GM12878 (cell line): ENCODE results near the gene SPATC1L. TPM values are rescaled to one million over a fixed set of nuclear protein-coding genes. Genes with fewer than 3 reads are reported as not detected.

ENCODE experiments used
- ATAC-seq: fragments of 200-7000 bp; cut with Tn5 transposase; 3 replicates; pipeline ENCODE4 v1.9.1; 2020; ENCODE audit warnings: mild to moderate bottlenecking, moderate library complexity
- BruUV-seq: library from RNA; stranded (reverse); fragments of 400-500 nt; replicated peaks from 2 replicates; lab custom pipeline; 2021; lab: Mats Ljungman, UMichigan
- CTCF ChIA-PET: fragments of 300-600 bp; sonication (Branson Sonifier 250); formaldehyde crosslinking; extraction: SDS; loops from one replicate; lab custom pipeline; 2021; ENCODE audit warnings: inconsistent platforms; lab: Yijun Ruan, JAX
- POLR2A ChIA-PET: fragments of 350-600 bp; formaldehyde crosslinking; extraction: SDS; loops from one replicate; lab custom pipeline; 2021; ENCODE audit warnings: inconsistent platforms; lab: Charles Lee
- RAD21 ChIA-PET: fragments of 300-600 bp; sonication (Branson Sonifier 250); formaldehyde crosslinking; loops from one replicate; lab custom pipeline; 2023; ENCODE audit warnings: antibody characterized with exemption; ENCODE audit not compliant: unreplicated experiment; lab: Charles Lee
- SMC1A ChIA-PET: fragments of 300-600 bp; sonication (Branson Sonifier 250); formaldehyde crosslinking; loops from one replicate; lab custom pipeline; 2023; ENCODE audit not compliant: unreplicated experiment, uncharacterized antibody; lab: Charles Lee
- DNase-seq: peaks from one replicate; pipeline ENCODE4 v3.0.0-alpha.2; 2011; ENCODE audit warnings: low read depth, low spot score
- FAIRE-seq: peaks from 3 replicates; lab custom pipeline; 2011; peaks lifted over from hg19 to GRCh38; lab: Jason Lieb, UNC
- H2AFZ ChIP-seq: 2 replicates; pipeline ENCODE4 v1.6.0; 2011; ENCODE audit warnings: low read depth, low read length, control low read depth; ENCODE audit not compliant: control insufficient read depth
- H3K27ac ChIP-seq: 2 replicates; pipeline ENCODE4 v1.5.1; 2011; ENCODE audit warnings: control low read depth; ENCODE audit not compliant: control insufficient read depth, insufficient read depth
- H3K27me3 ChIP-seq, 2 experiments: replicated peaks in 1 of 2; 2 replicates each; pipeline versions ENCODE4 v1.6.0 to v1.6.1; 2011; ENCODE audit warnings: low read length in 1 of 2; ENCODE audit not compliant: control insufficient read depth in 2 of 2, insufficient read depth in 2 of 2
- H3K36me3 ChIP-seq, 2 experiments: 2 replicates each; pipeline ENCODE4 v1.5.1; 2011; ENCODE audit warnings: low read length in 1 of 2; ENCODE audit not compliant: control insufficient read depth in 2 of 2, insufficient read depth in 2 of 2
- H3K4me1 ChIP-seq: 2 replicates; pipeline ENCODE4 v1.6.1; 2011; ENCODE audit warnings: mild to moderate bottlenecking, low read length, moderate library complexity, mixed read lengths; ENCODE audit not compliant: control insufficient read depth, insufficient read depth
- H3K4me2 ChIP-seq: 2 replicates; pipeline ENCODE4 v1.6.0; 2011; ENCODE audit warnings: control low read depth; ENCODE audit not compliant: control insufficient read depth, insufficient read depth
- H3K4me3 ChIP-seq: fragments of 200-600 bp; sonication (generic); 2 replicates; pipeline ENCODE4 v1.5.1; 2016
- H3K79me2 ChIP-seq: 2 replicates; pipeline ENCODE4 v1.6.0; 2011; ENCODE audit warnings: low read length; ENCODE audit not compliant: control insufficient read depth, insufficient read depth
- H3K9ac ChIP-seq: 2 replicates; pipeline ENCODE4 v1.8.0; 2011; ENCODE audit warnings: low read length, control low read depth, mixed read lengths; ENCODE audit not compliant: control insufficient read depth, insufficient read depth
- H3K9me3 ChIP-seq: replicated peaks from 3 replicates; pipeline ENCODE4 v1.5.1; 2011; ENCODE audit warnings: mild to moderate bottlenecking, low read length; ENCODE audit not compliant: control insufficient read depth, insufficient read depth
- H4K20me1 ChIP-seq: 2 replicates; pipeline ENCODE4 v1.6.0; 2011; ENCODE audit not compliant: control insufficient read depth, insufficient read depth
- CBX3 ChIP-seq: fragments of 200-600 bp; sonication (generic); IDR thresholded peaks from 2 replicates; pipeline ENCODE4 v1.6.1; 2016; ENCODE audit warnings: low read depth, borderline replicate concordance
- MLLT1 ChIP-seq: fragments of 450-650 bp; IDR thresholded peaks from 2 replicates; pipeline ENCODE4 v1.6.1; 2016; ENCODE audit warnings: mild to moderate bottlenecking
- POLR2AphosphoS2 ChIP-seq: IDR thresholded peaks from 2 replicates; pipeline ENCODE4 v1.6.1; 2011; ENCODE audit warnings: low read depth, mild to moderate bottlenecking, low read length, improper control_type of control experiment, moderate library complexity
- SUZ12 ChIP-seq: fragments of 200-600 bp; sonication (generic); IDR thresholded peaks from one replicate; pipeline ENCODE4 v1.6.1; 2018; ENCODE audit warnings: antibody characterized with exemption, mild to moderate bottlenecking; ENCODE audit not compliant: unreplicated experiment
- WGBS: methylation state at CpG from one replicate; pipeline ENCODE4 v1.1.6; 2016; ENCODE audit warnings: low lambda C conversion rate; ENCODE audit not compliant: insufficient replicate concordance, insufficient coverage; ENCODE audit errors: missing lambda C conversion rate; 5-methylcytosine and 5-hydroxymethylcytosine counted together
- in situ Hi-C: fragments of 300-500 bp; cut with MboI; formaldehyde crosslinking; loops from 9 replicates; pipeline ENCODE4 v1.14.3; 2018; ENCODE audit warnings: mixed read lengths
- intact Hi-C: fragments of 100-400 bp; cut with micrococcal nuclease; formaldehyde crosslinking; loops from one replicate; pipeline ENCODE4 v1.14.2; 2022; ENCODE audit not compliant: unreplicated experiment
- polyA plus RNA-seq, 11 experiments: library from polyadenylated mRNA; depleted of rRNA in 4 of 11; unstranded in 6 of 11; stranded (reverse) in 5 of 11; fragments of >200 nt; fragmentation: Nextera tagmentation in 4 of 11; fragmentation: Illumina TruSeq in 1 of 11; extraction: Ambion mirVana in 4 of 11; extraction: Trizol in 1 of 11; gene quantifications; 1 replicate in 1 of 11; 2 replicates in 10 of 11; pipeline versions ENCODE4 v1.2.1 to v1.2.3, GENCODE V29; 2011 to 2016; ENCODE audit warnings: inconsistent platforms in 2 of 11, missing spikeins in 2 of 11, low read depth in 1 of 11
- total RNA-seq, 4 experiments: library from RNA; depleted of rRNA in 3 of 4; stranded (reverse); fragments of >200 nt in 3 of 4; fragmentation: Illumina TruSeq in 1 of 4; extraction: Trizol in 1 of 4; gene quantifications; 2 replicates each; pipeline versions ENCODE4 v1.2.1 to v1.2.3, GENCODE V29; 2013 to 2021

The SPATC1L gene
- total and polyA plus RNA-seq, 10 of the 15 experiments (the other 5 are each of a cell fraction or from before 2014, with no cell fraction given): 1.4 to 16.0 (median 7.0) TPM; not detected in 2

- H3K4me3 ChIP-seq: no peak overlapping the region
- intact Hi-C loops (no loop called here), in situ Hi-C loops (no loop called here)
- no peaks in the 10 kb centered on the region for H3K36me3 ChIP-seq
- ATAC-seq: no peak
- no peak overlapping the region for H3K27ac ChIP-seq
- H3K9me3 ChIP-seq: no peaks in the 10 kb centered on the region; the same call in 2 of the 3 replicates
- RAD21 ChIA-PET: no interaction called here
- DNase-seq: no peak
- H3K4me2 ChIP-seq: no peak overlapping the region
- TF ChIP-seq POLR2AphosphoS2 (no peak), SUZ12 (no peak), MLLT1 (no peak), CBX3 (no peak)
- SMC1A ChIA-PET: interaction anchor here (0.7 kb wide), 1 partner anchor 62 kb away, joined by 3 read pairs; no protein-coding TSS in a partner anchor
- no peaks in the 10 kb centered on the region for H3K79me2 ChIP-seq
- CTCF ChIA-PET: interaction anchor here (1.0 kb wide), 1 partner anchor 15 kb away, joined by 3 read pairs; no protein-coding TSS in a partner anchor
- H3K4me1 ChIP-seq: no peaks in the 10 kb centered on the region
- no peak for FAIRE-seq
- no TSS peak for BruUV-seq
- POLR2A ChIA-PET: no interaction called here
- WGBS: 67% methylated on average over 45 of the region's 45 CpGs
- H3K9ac ChIP-seq: no peak overlapping the region
- no peaks in the 10 kb centered on the region for H3K27me3 ChIP-seq
- H4K20me1 ChIP-seq: no peaks in the 10 kb centered on the region
- no peak overlapping the region for H2AFZ ChIP-seq
Observed at GRCh38 chr21:46128933-46129571, 55.2 kb downstream of the SPATC1L start.
